DND-41 (cell line): ENCODE results near the gene ZFAND5.

Experiments
- ATAC-seq: fragments of 200-7000 bp; cut with Tn5 transposase; 3 replicates; pipeline ENCODE4 v1.9.1; 2021; ENCODE audit warnings: low read depth; ENCODE audit not compliant: insufficient read depth
- DNase-seq: peaks from one replicate; pipeline ENCODE4 v3.0.0-alpha.2; 2020
- H2AFZ ChIP-seq: 2 replicates; pipeline ENCODE4 v1.6.0; 2012; ENCODE audit warnings: low read depth, low read length
- H3K27ac ChIP-seq: 2 replicates; pipeline ENCODE4 v1.5.1; 2012; ENCODE audit warnings: low read length, inconsistent platforms
- H3K27me3 ChIP-seq: fragments of 200-600 bp; sonication (generic); 2 replicates; pipeline ENCODE4 v1.6.0; 2012; ENCODE audit warnings: low read length, mild to moderate bottlenecking, inconsistent platforms; ENCODE audit not compliant: insufficient read depth, poor library complexity
- H3K36me3 ChIP-seq: 2 replicates; pipeline ENCODE4 v1.5.1; 2012; ENCODE audit warnings: low read length, inconsistent platforms; ENCODE audit not compliant: insufficient read depth
- H3K4me1 ChIP-seq: 2 replicates; pipeline ENCODE4 v1.5.1; 2012; ENCODE audit warnings: mild to moderate bottlenecking, low read length; ENCODE audit not compliant: insufficient read depth
- H3K4me2 ChIP-seq: 2 replicates; pipeline ENCODE4 v1.6.0; 2012; ENCODE audit warnings: mild to moderate bottlenecking, moderate library complexity, low read length, inconsistent platforms; ENCODE audit not compliant: insufficient read depth
- H3K4me3 ChIP-seq, 2 experiments: fragments of 200-600 bp in 1 of 2; shearing (Covaris generic) in 1 of 2; 2 replicates each; pipeline ENCODE4 v1.5.1; 2012 to 2016; ENCODE audit warnings: inconsistent platforms in 2 of 2, low read length in 2 of 2, mild to moderate bottlenecking in 2 of 2, low read depth in 1 of 2, moderate library complexity in 1 of 2
- H3K79me2 ChIP-seq: 2 replicates; pipeline ENCODE4 v1.6.0; 2012; ENCODE audit warnings: low read length, inconsistent platforms; ENCODE audit not compliant: insufficient read depth
- H3K9ac ChIP-seq: 2 replicates; pipeline ENCODE4 v1.6.0; 2012; ENCODE audit warnings: low read depth, mild to moderate bottlenecking, inconsistent platforms, low read length, moderate library complexity
- H3K9me3 ChIP-seq: 2 replicates; pipeline ENCODE4 v1.5.1; 2012; ENCODE audit warnings: low read length, moderate library complexity, mild to moderate bottlenecking, inconsistent platforms; ENCODE audit not compliant: insufficient read depth, severe bottlenecking
- H4K20me1 ChIP-seq: 2 replicates; pipeline ENCODE4 v1.6.0; 2012; ENCODE audit warnings: low read length; ENCODE audit not compliant: insufficient read depth
- EZH2 ChIP-seq: IDR thresholded peaks from 3 replicates; pipeline ENCODE4 v1.6.1; 2012; ENCODE audit warnings: borderline replicate concordance, low read depth, mild to moderate bottlenecking, moderate library complexity, low read length, inconsistent platforms; ENCODE audit not compliant: severe bottlenecking
- TF ChIP-seq, protein P1 (sequence below): IDR thresholded peaks from 2 replicates; pipeline ENCODE4 v1.5.1; 2012; ENCODE audit warnings: borderline replicate concordance, low read length, moderate library complexity, mild to moderate bottlenecking; ENCODE audit not compliant: poor library complexity, severe bottlenecking; ENCODE audit errors: extremely low read depth

The ZFAND5 gene

DNA sequence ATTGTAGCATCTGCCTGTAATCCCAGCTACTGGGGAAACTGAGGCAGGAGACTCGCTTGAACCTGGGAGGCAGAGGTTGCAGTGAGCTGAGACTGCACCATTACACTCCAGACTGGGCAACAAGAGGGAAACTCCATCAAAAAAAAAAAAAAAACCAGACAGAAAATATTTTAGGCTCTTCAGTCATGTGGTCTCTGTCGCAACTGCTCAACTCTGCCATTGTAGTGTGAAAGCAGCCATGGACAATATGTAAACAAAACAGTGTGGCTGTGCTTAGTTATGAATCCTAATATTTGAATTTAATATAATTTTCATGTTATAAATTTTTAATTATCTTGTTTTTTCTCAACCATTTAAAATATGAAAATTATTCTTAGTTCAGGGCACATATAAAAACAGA is 38.4 kb downstream of the ZFAND5 start:
- no peaks in the 10 kb centered on the region for H4K20me1 ChIP-seq
- no peak overlapping the region for H3K4me3 ChIP-seq
- ATAC-seq (no peak), DNase-seq (no peak)
- H3K9me3 ChIP-seq: no peaks in the 10 kb centered on the region
- H3K27me3 ChIP-seq: peaks cover 2% of the 10 kb centered on the region
- no peak overlapping the region for H3K9ac ChIP-seq
- no peaks in the 10 kb centered on the region for H3K79me2 ChIP-seq
- no peak overlapping the region for H3K4me2 ChIP-seq
- H2AFZ ChIP-seq: no peak overlapping the region
- H3K4me1 ChIP-seq: no peaks in the 10 kb centered on the region
- TF ChIP-seq, protein P1, sequence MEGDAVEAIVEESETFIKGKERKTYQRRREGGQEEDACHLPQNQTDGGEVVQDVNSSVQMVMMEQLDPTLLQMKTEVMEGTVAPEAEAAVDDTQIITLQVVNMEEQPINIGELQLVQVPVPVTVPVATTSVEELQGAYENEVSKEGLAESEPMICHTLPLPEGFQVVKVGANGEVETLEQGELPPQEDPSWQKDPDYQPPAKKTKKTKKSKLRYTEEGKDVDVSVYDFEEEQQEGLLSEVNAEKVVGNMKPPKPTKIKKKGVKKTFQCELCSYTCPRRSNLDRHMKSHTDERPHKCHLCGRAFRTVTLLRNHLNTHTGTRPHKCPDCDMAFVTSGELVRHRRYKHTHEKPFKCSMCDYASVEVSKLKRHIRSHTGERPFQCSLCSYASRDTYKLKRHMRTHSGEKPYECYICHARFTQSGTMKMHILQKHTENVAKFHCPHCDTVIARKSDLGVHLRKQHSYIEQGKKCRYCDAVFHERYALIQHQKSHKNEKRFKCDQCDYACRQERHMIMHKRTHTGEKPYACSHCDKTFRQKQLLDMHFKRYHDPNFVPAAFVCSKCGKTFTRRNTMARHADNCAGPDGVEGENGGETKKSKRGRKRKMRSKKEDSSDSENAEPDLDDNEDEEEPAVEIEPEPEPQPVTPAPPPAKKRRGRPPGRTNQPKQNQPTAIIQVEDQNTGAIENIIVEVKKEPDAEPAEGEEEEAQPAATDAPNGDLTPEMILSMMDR: no peak
- TF ChIP-seq EZH2: no peak
- no peaks in the 10 kb centered on the region for H3K36me3 ChIP-seq
- no peak overlapping the region for H3K27ac ChIP-seq

DNA sequence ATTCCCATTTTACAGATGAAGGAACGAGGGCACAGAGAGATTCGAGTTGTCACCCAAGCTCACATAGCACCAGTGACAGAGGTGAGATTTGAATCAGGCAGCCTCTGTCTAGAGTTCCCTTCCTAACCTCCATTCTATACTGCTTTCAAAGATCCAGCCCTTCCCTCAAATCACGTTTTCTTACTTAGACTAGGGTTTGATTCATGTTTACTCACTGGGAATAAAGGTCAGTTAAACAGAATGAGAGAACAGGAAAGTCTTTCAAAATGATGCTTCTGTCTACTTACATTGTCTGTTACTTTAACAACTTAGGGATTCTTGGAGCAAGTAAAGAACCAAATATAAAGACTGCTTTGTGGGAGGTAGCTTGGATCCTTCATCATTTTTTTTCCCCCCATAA is 40.0 kb downstream of the ZFAND5 start:
- no peaks in the 10 kb centered on the region for H3K79me2 ChIP-seq
- peaks cover 2% of the 10 kb centered on the region for H3K27me3 ChIP-seq
- H3K27ac ChIP-seq: no peak overlapping the region
- H4K20me1 ChIP-seq: no peaks in the 10 kb centered on the region
- no peak overlapping the region for H3K4me3 ChIP-seq
- no peaks in the 10 kb centered on the region for H3K4me1 ChIP-seq
- no peaks in the 10 kb centered on the region for H3K9me3 ChIP-seq
- H3K36me3 ChIP-seq: no peaks in the 10 kb centered on the region
- ATAC-seq (no peak), DNase-seq (no peak)
- H3K9ac ChIP-seq: no peak overlapping the region
- H2AFZ ChIP-seq: no peak overlapping the region
- no peak overlapping the region for H3K4me2 ChIP-seq
- no peak for TF ChIP-seq EZH2
- TF ChIP-seq, protein P1: no peak

DNA sequence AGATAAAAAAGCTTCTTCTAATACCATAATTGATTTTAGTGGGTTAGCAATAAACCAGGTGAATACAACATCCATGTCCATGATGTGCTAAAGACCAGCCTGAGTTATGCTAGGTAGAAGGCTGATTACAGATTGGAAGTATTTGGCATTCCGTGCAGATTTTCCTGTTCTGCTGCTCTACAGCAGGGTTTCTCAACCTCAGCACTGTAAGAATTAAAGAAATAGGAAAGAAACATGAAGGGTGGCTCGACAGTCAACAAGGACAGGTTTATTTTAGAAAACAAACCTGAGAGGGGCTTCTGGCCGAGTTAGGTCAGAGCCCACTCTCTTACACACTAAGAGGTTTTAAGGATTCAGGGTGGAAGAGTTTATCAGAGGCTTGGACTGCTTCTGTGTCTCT is 42.3 kb downstream of the ZFAND5 start:
- ATAC-seq (no peak), DNase-seq (no peak)
- H3K79me2 ChIP-seq: no peaks in the 10 kb centered on the region
- H3K4me2 ChIP-seq: no peak overlapping the region
- no peak overlapping the region for H3K4me3 ChIP-seq
- no peak overlapping the region for H3K27ac ChIP-seq
- no peaks in the 10 kb centered on the region for H3K36me3 ChIP-seq
- TF ChIP-seq, protein P1: no peak
- TF ChIP-seq EZH2: no peak
- H2AFZ ChIP-seq: no peak overlapping the region
- peaks cover 2% of the 10 kb centered on the region for H3K27me3 ChIP-seq
- H4K20me1 ChIP-seq: no peaks in the 10 kb centered on the region
- H3K9ac ChIP-seq: no peak overlapping the region
- H3K4me1 ChIP-seq: no peaks in the 10 kb centered on the region
- no peaks in the 10 kb centered on the region for H3K9me3 ChIP-seq

DNA sequence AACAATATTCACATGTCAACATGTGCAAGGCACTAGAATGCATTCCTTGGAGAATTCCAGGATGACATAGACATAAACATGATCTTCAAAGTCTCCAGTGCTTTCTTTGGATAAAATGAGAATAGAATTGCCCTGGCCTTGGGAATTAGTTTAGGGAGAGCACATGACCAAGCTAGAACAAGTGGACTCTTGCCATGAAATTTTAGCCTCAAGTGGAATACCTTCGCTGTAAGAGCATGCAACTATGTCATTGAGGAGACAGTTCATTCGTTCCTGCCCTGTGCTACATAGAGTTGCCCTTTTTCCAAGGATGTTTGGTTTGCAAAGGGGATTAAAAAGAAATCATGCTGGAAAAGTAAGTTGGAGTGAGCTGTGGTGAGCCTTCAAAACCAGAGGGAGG is 42.7 kb downstream of the ZFAND5 start:
- TF ChIP-seq, protein P1: no peak
- no peak for TF ChIP-seq EZH2
- DNase-seq (no peak), ATAC-seq (no peak)

More for the DNA sequence above, 42.7 kb downstream of the ZFAND5 start:
- Histone ChIP-seq H3K4me1 (no peaks in the 10 kb centered on the region), H3K36me3 (no peaks in the 10 kb centered on the region), H3K9ac (no peak overlapping the region), H4K20me1 (no peaks in the 10 kb centered on the region), H3K79me2 (no peaks in the 10 kb centered on the region), H3K27ac (no peak overlapping the region), H3K27me3 (peaks cover 2% of the 10 kb centered on the region), H3K4me3 (no peak overlapping the region), H3K9me3 (no peaks in the 10 kb centered on the region), H2AFZ (no peak overlapping the region), H3K4me2 (no peak overlapping the region)
